Testis (tissue), 3 donors: ENCODE results near the gene RHBDD1. TPM values are rescaled to one million over a fixed set of nuclear protein-coding genes. Genes with fewer than 3 reads are reported as not detected.

Experiments used
- DNase-seq: peaks from one replicate; pipeline ENCODE4 v3.0.0-alpha.2; 2019
- H3K27ac ChIP-seq, 2 donors: fragments of 200-600 bp; sonication (generic); one replicate each; pipeline ENCODE4 v1.5.1; 2019
- H3K27me3 ChIP-seq: fragments of 200-600 bp; sonication (generic); one replicate; pipeline ENCODE4 v1.5.1; 2019
- H3K36me3 ChIP-seq: fragments of 200-600 bp; sonication (generic); one replicate; pipeline ENCODE4 v1.5.1; 2017; ENCODE audit warnings: low read depth; ENCODE audit errors: missing control alignments
- H3K4me1 ChIP-seq: fragments of 200-600 bp; sonication (generic); one replicate; pipeline ENCODE4 v1.5.1; 2019
- H3K4me3 ChIP-seq, 2 donors: fragments of 200-600 bp; sonication (generic); one replicate each; pipeline ENCODE4 v1.5.1; 2017 to 2019
- H3K9me3 ChIP-seq: fragments of 200-600 bp; sonication (generic); one replicate; pipeline ENCODE4 v1.5.1; 2017
- CTCF ChIP-seq, 3 experiments: fragments of 450-650 bp in 2 of 3; fragments of 200-600 bp in 1 of 3; sonication (generic) in 1 of 3; IDR thresholded peaks; one replicate each; pipeline ENCODE4 v1.5.1; 2016 to 2019; ENCODE audit warnings: antibody characterized with exemption in 3 of 3, mild to moderate bottlenecking in 2 of 3, moderate library complexity in 1 of 3
- POLR2A ChIP-seq: fragments of 450-650 bp; IDR thresholded peaks from one replicate; pipeline ENCODE4 v1.6.1; 2017; ENCODE audit warnings: antibody characterized with exemption, mild to moderate bottlenecking, moderate library complexity
- WGBS, 2 donors: methylation state at CpG; one replicate each; pipeline ENCODE4 v1.1.5; 2018; 5-methylcytosine and 5-hydroxymethylcytosine counted together
- intact Hi-C: fragments of 100-400 bp; cut with DNase I; formaldehyde crosslinking; loops from one replicate; pipeline ENCODE4 v1.15.1; 2023; ENCODE audit warnings: low total_unique reads
- polyA plus RNA-seq: library from polyadenylated mRNA; stranded (reverse); fragments of 350-450 nt; fragmentation: Illumina TruSeq; extraction: RNeasy Lipid Tissue Mini Kit (QIAGEN cat#74804); gene quantifications from one replicate; pipeline ENCODE4 v1.2.3, GENCODE V29; 2014; ENCODE audit warnings: low read depth, low replicate concordance; ENCODE audit not compliant: insufficient read depth
- total RNA-seq, 2 donors: library from RNA; depleted of rRNA; stranded (reverse); fragments of >200 nt; gene quantifications; one replicate each; pipeline ENCODE4 v1.2.3, GENCODE V29; 2016

Gene RHBDD1
- total and polyA plus RNA-seq, 3 donors from 2014 or later = 38.0 to 49.8 (median 43.4) TPM

GRCh38 chr2:226798422-226799210 is 37.2 kb upstream of the RHBDD1 start:
- Histone ChIP-seq H3K9me3 (no peaks in the 10 kb centered on the region), H3K27ac (peak overlapping the region; percentile 28 to 82), H3K27me3 (no peaks in the 10 kb centered on the region), H3K4me1 (peaks cover 14% of the 10 kb centered on the region), H3K36me3 (no peaks in the 10 kb centered on the region), H3K4me3 (peak overlapping the region; percentile 71 to 77)
- 3 to 4% methylated on average over 46 to 64 of the region's 80 CpGs for WGBS, 2 donors
- no peak for TF ChIP-seq CTCF (IDR thresholded peaks at IDR 0.05)
- no peak for TF ChIP-seq POLR2A
- peak; percentile 53 for DNase-seq
- intact Hi-C loops = loop anchor here (10.0 kb wide), 1 partner anchor 74 kb away; no protein-coding TSS in a partner anchor

GRCh38 chr2:226799211-226799975 is 36.5 kb upstream of the RHBDD1 start, which contains the start of gene IRS1:
IRS1 (minus strand) TSS chr2:226799820; CDS start chr2:226798738, 1,082 bp downstream.
- peak; percentile 67 for DNase-seq
- peak within 1 kb of the TSS; percentile 74 to 82 for H3K27ac ChIP-seq
- 0% methylated on average over 6 to 57 of the region's 82 CpGs for WGBS, 2 donors
- H3K4me3 ChIP-seq = peak within 1 kb of the TSS; percentile 71 to 77
- intact Hi-C loops = loop anchor here (10.0 kb wide), 1 partner anchor 75 kb away; no protein-coding TSS in a partner anchor
- H3K4me1 ChIP-seq = peaks cover 14% of the 10 kb centered on the region
- no peaks in the 10 kb centered on the region for H3K9me3 ChIP-seq
- H3K27me3 ChIP-seq = no peaks in the 10 kb centered on the region
- H3K36me3 ChIP-seq = no peaks in the 10 kb centered on the region
- no peak for TF ChIP-seq POLR2A
- peak in 2 of 3 experiments; percentile 37 to 54 for TF ChIP-seq CTCF (IDR thresholded peaks at IDR 0.05)

- TF ChIP-seq CTCF (IDR thresholded peaks at IDR 0.05) (peak in 1 of 3 experiments; percentile 4), POLR2A (no peak)
- peaks cover 14% of the 10 kb centered on the region for H3K4me1 ChIP-seq
- H3K27ac ChIP-seq = peak overlapping the region; percentile 74 to 82
- no peaks in the 10 kb centered on the region for H3K27me3 ChIP-seq
- intact Hi-C loops = loop anchor here (10.0 kb wide), 2 partner anchors 75 to 1135 kb away; no protein-coding TSS in a partner anchor
- peak; percentile 30 for DNase-seq
- peak overlapping the region; percentile 71 to 77 for H3K4me3 ChIP-seq
- WGBS, 2 donors = 1 to 7% methylated on average over 31 of the region's 39 CpGs
- H3K9me3 ChIP-seq = no peaks in the 10 kb centered on the region
- no peaks in the 10 kb centered on the region for H3K36me3 ChIP-seq
These were observed 35.6 kb upstream of the RHBDD1 start for GRCh38 chr2:226799976-226800940.
